T-helper 1 cell treated with Interleukin-12 subunit alpha and Interleukin-12 subunit beta and Interleukin-4 antibody, amounts not matched to agents 30 ng/mL and 1 ng/mL, for 36 hours (primary cell): ENCODE results near the gene PTDSS2. TPM values are rescaled to one million over a fixed set of nuclear protein-coding genes. Genes with fewer than 3 reads are reported as not detected.

Source experiments
- intact Hi-C: fragments of 100-400 bp; cut with micrococcal nuclease; formaldehyde crosslinking; loops from one replicate; pipeline ENCODE4 v1.15.1; 2024
- total RNA-seq: library from RNA; stranded (reverse); gene quantifications from 2 replicates; pipeline ENCODE4 v1.2.3, GENCODE V29; 2022

The PTDSS2 gene
- total RNA-seq, 1 donor from 2014 or later, result 30.8 TPM

DNA sequence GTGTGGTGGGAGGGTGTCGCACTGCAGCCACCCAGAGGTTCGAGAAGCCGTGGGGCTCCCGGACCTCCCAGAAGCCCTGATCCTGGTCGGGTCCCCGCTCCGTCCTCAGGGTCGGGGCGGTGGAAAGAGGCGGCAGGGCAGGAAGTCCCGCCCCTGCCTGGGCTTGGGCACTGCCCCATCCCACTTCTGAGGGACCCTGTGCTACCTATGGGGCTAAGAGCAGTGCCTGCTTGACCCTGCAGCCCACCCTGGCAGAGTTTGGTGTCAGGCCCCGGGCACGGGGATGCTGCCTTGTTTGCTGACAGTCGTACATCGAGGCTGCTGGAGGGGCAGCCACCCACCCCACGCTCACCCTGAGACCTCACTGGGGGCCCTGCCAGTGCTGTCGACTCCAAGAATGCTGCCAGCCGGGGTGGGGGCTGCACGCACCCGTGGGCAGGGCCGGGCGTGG lies 37.5 kb downstream of the PTDSS2 start:
- intact Hi-C loops, result no loop called here

DNA sequence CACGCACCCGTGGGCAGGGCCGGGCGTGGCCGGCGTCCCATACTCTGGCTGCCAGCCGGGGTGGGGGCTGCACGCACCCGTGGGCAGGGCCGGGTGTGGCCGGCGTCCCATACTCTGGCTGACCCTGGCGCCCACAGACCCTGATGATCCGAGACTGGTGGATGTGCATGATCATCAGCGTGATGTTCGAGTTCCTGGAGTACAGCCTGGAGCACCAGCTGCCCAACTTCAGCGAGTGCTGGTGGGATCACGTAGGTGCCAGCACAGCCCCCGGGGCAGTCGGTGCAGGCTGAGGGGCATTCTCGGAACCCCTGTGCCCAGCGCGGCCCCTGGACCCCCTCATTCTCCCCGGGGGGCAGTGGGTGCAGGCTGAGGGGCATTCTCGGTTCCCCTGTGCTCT lies 38.0 kb downstream of the PTDSS2 start:
- intact Hi-C loops, result no loop called here

DNA sequence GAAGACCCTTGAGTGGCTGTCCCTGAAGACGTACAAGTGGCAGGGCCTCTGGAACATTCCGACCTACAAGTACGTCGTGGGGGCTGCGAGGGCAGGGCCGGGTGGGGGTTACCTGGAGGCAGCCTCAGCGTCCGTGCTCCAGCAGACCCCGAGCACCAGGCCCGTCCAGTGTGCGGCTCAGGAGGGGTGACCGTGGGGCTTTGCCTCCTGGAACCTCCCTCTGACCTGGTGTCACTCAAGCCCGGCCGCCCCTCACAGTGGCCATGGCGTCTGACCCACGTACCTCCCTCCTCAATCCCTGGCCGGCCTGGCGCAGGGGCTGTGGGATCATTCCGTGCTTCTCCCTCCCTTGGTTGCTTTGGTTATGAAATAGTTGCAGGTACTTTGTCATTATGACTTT lies 38.5 kb downstream of the PTDSS2 start:
- intact Hi-C loops, result no loop called here

DNA sequence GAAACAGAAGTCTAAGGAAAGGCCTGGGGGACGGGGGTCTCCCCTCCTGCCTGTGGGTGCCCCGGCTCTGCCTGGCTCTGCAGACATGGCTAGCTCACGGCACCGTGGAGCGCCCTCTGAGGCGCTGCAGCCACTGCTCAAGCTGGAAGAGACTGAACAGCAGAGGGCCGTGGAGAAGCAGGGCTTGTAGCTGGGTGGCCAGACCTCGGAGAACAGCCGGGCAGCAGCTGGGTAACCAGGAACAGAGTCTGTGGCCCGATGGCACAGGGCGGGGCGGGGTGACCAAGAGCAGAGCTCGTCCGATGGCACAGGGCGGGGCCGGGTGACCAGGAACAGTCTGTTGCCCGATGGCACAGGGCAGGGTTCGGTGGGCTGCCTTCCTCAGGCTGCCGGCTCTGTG lies 38.9 kb downstream of the PTDSS2 start:
- intact Hi-C loops, result no loop called here

DNA sequence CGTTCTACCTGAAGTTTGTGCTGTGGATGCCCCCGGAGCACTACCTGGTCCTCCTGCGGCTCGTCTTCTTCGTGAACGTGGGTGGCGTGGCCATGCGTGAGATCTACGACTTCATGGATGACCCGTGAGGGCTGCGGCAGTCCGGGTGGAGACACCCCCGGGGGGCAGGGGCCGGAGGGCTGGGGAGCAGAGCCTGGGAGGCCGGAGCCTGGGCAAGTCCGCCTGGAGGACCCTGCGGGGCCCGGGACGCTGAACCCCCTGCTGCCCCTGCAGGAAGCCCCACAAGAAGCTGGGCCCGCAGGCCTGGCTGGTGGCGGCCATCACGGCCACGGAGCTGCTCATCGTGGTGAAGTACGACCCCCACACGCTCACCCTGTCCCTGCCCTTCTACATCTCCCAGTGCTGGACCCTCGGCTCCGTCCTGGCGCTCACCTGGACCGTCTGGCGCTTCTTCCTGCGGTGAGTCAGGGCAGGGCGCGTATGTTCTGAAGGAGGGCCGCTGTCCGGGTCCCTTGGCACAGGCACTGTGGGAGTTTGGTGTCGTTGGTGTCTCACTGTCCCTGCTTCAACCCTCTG lies 39.6 kb downstream of the PTDSS2 start:
- intact Hi-C loops, result no loop called here

DNA sequence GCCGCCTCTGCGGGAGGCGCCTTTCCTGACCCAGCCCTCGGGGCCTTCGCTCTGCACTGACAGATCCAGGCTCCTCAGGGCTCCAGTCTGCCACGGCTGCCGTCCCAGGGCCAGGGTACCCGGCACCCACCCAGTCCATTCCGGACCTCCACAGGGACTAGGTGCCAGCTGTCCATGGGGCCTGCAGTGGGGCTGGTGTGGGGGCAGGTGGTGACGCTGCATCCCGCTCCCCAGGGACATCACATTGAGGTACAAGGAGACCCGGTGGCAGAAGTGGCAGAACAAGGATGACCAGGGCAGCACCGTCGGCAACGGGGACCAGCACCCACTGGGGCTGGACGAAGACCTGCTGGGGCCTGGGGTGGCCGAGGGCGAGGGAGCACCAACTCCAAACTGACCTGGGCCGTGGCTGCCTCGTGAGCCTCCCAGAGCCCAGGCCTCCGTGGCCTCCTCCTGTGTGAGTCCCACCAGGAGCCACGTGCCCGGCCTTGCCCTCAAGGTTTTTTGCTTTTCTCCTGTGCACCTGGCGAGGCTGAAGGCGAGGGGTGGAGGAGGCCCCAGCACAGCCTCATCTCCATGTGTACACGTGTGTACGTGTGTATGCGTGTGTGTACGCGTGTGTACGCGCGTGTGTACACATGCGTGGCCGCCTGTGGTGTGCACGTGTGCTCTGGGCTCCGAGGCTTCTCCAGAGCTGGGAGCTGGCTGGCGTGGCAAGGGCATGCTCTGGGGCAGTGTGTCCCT lies 40.3 kb downstream of the PTDSS2 start:
- intact Hi-C loops, result no loop called here

DNA sequence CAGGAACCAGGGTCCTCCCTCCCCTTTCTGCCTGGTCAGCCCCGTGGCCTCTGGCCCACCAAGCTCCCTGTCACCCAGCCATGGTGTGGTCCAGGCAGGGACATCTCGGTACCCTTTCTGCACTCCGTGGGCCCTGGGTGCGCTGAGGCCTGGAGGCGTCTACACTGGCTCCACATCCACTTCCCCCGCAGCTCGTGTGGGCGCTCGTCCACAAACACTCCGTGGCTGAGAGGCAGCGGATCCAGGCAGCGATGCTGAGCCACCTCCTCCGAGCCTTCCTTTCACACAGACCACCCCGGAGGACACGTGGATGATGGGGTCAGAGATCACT lies 40.8 kb downstream of the PTDSS2 start:
- intact Hi-C loops, result no loop called here

DNA sequence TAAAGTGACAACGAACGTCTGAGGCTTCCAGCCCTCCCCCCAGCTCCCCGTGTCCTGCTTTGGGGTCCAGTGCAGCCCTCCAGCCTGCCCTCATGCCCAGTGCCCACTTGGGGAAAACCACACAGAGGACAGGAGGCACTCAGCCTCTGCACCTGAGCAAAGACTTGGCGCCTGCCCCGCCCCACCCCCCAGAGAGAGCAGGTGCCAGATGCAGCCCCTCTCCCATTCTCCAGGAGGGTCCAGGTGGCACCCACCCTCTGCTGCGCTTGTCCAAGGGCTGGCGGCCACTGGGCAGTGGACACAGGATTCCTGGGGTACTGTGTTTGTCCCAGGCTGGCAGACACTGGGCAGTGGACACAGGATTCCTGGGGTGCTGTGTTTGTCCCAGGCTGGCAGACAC lies 41.3 kb downstream of the PTDSS2 start:
- intact Hi-C loops, result no loop called here

DNA sequence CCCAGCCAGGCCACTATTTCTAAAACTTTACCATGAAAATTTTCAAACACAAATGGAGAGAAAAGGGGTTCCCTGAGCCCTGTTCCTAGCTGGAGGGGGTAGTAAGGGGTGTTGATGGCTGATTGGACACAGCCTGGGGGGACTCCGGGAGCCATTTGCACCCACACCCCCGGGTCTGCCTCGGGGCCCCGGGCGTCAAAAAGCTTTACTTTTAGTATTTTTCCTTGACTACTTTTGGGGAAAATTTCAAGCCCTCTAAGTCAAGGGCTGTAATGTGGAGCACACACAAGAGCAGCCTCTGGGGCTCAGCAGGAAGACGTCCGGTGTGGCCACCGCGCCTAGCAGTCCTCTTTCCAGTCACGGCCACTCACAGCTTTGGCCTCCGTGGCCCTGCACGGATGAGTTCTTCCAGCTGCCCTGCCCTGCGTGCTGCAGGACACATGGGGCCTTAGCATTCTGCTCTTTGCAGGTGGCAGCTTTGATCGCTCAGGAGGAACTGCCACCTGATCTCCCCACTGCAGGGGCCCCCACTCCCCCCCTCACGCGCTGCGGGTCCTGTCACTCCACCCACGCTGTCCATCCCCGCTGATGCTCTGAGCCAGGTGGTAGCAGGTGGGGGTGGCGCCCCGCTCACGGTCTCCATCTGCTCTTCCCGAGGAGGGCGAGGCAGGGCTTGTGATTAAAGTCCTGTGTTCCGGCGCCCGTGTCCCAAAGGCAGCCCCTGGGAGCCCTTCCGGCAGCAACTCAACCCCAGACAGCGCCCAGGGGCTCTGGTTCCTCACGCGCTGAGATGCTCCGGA lies 42.5 kb downstream of the PTDSS2 start:
- intact Hi-C loops, result no loop called here

DNA sequence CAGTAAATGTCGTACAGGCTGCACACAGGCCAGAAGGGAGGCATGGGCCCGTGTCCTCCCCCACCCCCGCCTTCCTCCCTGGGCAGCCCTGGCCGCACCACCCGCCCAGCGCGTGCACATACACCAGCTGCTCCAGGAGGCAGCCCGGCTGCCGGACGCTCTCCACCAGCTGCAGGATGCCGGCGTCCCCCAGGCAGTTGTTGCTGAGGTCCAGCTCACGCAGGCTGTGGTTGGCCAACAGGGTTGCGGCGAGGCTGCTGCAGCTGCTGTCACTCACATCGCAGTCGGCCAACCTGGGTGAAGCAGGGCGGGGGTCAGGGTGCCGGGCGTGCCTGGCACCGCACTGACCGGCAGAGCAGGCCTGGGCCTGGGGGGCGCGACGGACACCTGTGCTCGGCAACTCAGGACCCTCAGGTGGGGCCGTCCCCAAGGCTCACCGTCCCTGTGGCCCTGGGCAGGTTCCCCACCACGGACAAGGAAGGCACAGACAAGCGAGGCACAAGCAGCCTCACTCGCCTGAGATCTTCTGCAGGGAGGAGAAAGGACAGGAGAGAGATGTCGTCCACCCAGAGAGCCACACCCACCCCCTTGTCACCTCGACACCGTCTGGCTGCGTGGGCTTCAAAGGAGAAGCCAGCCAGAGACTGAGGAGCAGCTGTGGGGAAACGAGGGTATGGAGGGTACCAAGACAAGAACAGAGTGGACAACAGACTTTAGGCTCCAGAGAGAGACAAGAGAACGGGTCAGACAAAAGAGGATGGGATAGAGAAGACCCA lies 44.9 kb downstream of the PTDSS2 start:
- intact Hi-C loops, result no loop called here

DNA sequence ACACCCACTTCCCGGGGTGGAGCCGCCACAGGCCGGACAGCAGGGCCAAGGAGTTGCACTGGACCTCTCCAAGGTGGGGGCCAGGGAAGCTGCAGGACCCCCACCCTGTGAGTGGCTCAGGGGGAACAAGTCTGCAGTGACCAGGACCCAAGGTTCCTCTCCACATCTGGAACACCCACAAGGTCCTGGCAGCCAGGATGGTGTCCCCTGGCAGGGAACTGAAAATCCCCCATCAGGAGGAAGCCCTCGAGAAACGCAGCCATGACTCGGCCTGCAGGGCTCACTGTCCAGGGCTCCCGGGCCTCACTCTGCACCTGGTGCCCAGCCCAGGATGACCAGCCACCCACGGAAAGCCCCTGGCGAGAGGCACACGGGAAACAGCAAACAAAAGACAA lies 45.5 kb downstream of the PTDSS2 start:
- intact Hi-C loops, result no loop called here

DNA sequence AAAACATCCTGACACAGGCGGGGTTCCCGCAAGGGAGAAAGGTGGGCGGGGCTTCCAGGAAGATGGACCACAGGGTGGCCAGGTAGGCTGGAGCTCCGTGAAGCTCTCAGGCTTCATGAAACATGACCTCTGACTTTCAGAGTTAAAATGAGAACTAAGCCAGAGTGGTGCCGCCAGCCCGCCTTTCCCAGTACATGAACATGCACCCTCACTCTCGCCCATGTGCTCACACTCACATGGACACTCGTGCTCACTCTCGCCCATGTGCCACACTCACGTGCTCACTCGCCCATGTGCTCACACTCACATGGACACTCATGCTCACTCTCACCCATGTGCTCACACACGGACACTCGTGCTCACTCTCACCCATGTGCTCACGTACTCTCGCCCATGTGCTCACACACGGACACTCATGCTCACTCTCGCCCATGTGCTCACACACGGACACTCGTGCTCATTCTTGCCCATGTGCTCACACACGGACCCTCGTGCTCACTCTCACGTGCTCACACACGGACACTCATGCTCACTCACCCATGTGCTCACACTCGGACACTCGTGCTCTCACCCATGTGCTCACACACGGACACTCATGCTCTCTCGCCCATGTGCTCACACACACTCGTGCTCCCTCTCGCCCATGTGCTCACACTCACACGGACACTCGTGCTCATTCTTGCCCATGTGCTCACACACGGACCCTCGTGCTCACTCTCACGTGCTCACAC lies 46.9 kb downstream of the PTDSS2 start:
- intact Hi-C loops, result no loop called here

DNA sequence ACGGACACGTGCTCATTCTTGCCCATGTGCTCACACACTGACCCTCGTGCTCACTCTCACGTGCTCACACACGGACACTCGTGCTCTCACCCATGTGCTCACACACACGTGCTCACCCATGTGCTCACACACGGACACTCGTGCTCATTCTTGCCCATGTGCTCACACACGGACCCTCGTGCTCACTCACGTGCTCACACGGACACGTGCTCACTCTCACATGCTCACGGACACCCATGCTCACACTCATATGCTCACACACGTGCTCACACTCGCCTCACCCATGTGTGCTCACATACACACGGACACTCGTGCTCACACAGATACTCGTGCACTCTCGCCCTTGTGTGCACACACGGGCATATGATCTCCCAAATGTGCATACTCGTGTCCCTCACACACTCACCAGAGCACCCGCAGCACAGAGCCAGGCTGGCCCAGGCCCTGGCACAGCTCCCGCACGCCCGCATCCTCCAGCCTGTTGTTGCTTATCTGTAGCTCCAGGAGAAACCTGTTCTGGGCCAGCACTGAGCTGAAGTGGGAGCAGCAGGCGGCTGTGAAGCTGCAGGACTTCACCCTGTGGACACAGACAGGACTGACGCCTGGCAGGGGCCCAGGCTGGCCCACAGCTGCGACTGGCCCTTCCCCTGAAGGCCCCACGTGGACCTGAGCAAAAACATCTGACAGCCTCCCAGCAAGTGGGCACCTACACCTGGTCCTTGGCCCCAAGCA lies 47.7 kb downstream of the PTDSS2 start:
- intact Hi-C loops, result no loop called here

DNA sequence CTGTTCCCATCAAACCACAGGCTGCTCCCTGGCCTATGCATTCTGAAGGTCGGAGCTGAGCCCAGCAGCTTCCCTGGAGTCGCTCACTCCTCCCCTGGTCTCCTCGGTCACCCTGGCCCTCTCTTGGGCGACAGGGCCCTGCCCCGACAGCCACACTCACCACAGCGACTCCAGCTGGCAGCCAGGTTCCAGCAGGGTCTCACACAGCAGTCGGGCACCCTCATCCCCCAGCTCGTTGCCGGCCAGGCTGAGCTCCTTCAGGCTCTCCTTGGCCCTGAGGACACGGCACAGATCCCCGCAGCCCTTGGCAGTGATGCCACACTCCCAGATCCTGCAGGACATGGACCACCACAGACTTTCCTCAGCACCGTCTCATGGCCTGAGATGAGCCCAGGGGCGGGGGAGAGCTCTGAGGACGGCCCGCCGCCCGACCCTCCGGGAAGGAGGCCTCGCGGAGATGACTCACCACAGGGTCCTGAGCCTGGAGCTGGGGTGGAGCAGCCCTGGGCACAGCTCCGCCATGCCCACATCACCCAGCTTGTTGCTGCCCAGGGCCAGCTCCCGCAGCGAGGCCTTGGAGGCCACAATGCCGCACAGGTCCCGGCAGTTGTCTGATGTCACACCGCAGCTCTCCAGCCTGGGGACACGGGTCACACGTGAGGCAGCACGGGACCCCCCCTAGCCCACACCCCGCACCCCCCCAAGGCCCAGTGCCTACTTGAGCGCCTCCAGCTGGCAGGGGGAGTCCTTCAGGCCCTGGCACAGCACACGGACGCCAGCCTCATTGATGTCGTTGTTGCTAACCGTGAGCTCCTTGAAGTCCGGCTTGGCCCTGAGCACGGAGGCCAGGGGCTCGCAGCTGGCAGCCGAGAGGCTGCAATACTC lies 48.5 kb downstream of the PTDSS2 start:
- intact Hi-C loops, result no loop called here

DNA sequence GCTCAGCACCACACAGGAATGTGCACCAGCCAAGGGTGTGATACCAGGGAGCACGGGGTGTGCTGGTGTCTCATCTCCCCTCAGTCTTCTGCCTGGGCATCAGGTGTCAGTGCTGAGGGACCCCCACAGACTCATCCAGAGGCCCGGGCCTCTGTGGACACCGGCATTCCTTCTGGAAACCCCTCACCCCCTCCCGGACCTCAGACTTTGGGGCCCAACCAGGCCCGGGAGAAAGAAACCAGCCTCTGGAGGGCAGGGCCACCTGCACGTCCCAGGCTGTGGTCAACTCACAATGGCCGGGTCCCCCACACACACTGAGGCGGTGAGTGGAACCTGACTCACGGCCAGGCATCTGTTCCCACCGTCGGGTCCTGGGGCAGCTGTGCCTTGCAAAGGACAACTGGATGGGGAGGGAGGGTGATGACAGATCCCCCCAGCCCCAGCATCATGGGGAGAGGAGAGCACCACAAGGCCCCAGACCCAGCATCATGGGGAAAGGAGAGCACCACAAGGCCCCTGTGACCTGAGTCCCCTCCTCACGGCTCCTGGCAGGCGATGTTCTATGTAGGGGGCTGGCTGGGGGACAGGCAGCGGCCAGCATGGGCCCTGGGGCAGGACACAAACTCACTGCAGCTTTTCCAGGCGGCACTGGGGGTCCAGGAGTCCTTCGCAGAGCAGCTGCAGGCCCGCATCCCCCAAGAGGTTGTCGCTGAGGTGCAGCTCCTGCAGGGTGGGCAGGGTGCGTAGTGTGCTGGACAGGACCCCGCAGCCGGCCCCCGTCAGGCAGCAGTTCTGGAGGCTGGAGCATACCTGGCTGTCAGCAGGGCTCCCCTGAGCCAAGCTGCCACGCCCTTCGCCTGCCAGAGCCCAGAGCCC lies 49.4 kb downstream of the PTDSS2 start:
- intact Hi-C loops, result no loop called here

DNA sequence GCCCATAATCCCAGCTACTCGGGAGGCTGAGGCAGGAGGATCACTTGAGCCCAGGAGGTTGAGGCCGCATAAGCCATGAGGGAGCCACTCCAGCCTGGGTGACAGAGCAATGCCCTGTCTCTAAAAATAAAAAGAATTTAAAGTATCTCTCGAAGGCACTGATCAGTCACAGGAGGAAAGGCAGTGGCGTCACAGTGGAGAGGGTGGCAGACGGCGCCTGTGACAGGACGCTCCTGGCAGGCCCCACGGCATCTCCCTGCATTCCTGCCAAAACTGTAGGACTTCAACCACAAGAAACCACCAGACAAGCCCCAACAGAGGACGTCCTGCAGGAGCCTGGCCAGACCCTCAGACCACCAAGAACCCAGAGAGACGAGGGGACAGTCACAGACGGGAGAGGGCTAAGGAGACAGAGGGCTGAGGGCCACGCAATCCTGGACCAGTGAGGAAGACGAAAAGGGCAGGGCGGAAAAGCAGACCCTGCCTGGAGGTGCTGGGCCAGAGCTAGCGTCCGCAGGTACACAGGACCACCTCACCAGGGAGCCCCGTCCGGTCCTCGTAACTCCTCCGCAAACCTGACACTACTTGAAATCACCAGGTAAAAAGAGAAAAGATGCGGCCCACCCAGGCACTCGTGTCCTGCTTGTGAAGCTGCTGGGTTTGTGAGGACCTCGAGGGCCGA lies 51.1 kb downstream of the PTDSS2 start:
- intact Hi-C loops, result no loop called here

DNA sequence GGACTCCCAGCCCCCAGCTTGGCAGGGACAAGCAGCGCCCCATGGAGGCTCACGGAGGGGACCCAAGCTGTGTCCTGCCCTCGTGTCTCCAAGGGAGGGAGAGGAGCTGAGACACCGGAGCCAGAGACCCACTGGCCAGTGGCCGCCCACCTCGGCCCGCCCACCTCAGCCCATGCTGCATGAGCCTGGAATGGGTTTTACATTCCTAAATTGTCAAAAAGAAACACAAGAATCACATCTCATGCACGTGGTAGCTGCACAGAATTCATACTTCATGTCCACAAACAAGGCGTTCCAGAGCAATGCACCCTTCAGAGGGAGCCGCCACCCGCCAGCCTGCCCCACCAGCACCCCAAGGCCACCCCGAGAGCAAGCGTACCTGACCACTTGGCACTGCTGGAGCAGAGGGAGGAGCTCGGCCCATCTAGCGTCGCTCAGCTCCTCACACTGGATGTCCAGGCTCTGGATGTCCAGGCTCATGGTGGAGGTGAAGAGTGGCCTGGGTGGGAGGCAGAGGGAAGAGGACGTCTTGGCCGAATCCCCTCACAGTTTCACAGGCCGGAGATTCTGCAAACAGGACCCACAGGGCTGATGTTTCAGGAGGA lies 51.7 kb downstream of the PTDSS2 start:
- intact Hi-C loops, result no loop called here
